GM13976 (cell line): ENCODE results near the gene SMAD7.

Experiments
- DNase-seq: peaks from one replicate; pipeline ENCODE4 v3.0.0; 2012; ENCODE audit warnings: low spot score
- CTCF ChIP-seq: IDR thresholded peaks from 2 replicates; pipeline ENCODE4 v1.5.1; 2012; ENCODE audit warnings: borderline replicate concordance, mild to moderate bottlenecking; ENCODE audit not compliant: insufficient read depth; ENCODE audit errors: extremely low read depth, missing control alignments, control extremely low read depth
- in situ Hi-C: fragments of 300-500 bp; cut with MboI; formaldehyde crosslinking; loops from one replicate; pipeline ENCODE4 v1.12.0; 2022; ENCODE audit warnings: low sequenced_read_pairs, mixed read lengths, inconsistent platforms; ENCODE audit not compliant: unreplicated experiment

The SMAD7 gene

GRCh38 chr18:48880931-48881330 is 69.8 kb downstream of the SMAD7 start:
- DNase-seq = no peak
- in situ Hi-C loops = loop anchor here (25.0 kb wide), 1 partner anchor 106 kb away; no protein-coding TSS in a partner anchor
- no peak for TF ChIP-seq CTCF

DNA sequence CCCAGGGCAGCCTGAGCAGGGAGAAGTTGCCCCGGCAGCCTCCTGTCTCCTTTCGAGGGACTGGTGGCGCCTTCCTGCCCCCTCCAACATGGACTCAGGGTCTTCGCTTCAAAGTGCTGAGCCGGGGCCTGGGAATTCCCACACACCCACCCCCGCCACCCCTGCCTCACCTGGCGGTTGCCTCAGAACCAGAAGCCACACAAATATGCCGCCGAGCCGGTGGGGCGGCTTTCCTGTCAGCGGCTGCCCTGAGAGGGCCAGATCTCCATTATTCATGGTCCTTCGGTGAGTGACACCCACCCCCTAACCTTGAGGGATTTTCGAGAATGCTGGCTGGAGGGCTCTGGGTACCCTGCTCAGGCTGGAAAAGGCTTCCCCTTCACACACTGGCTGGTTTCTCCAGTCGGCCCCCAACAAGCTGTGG is 71.7 kb downstream of the SMAD7 start:
- no peak for DNase-seq
- TF ChIP-seq CTCF = no peak
- in situ Hi-C loops = loop anchor here (25.0 kb wide), 1 partner anchor 108 kb away; no protein-coding TSS in a partner anchor

DNA sequence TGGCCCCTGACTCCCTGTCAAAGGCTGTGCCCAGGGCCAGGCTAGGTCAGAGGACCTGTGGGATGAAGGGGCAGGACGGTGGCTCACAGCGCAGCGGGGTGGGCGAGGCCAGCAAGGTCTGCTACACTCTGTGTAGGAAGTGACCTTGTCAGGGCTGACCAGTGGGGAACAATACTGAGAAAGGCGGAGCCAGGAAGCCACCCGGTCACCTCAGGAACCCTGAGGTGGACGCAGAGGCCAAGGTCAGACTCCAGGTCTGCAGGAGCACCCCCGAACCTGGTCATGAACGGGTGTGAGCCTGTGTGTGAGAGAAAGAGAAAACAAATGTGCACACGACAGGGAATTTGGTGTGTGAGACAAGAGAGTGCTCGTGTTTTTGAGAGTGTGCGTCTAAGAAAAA is 72.3 kb downstream of the SMAD7 start:
- in situ Hi-C loops = loop anchor here (25.0 kb wide), 1 partner anchor 109 kb away; no protein-coding TSS in a partner anchor
- no peak for TF ChIP-seq CTCF
- no peak for DNase-seq

DNA sequence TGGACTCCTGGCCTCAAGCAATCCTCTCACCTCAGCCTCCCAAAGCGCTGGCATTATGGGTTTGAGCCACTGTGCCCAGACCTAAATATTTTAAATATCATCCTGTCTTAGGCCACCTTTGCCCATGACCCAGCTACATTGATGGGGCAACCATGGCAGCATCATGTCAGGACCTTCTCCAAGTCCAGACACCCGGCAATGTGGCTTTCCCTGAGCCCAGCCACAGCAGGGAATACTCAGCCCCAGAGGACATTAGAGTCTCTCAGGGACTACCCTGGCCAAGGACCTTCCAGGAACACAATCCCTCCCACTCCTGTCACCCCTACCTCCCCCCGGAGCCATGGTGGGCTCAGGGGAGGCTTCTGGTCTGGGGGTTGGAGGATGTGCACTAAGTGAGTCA is 72.8 kb downstream of the SMAD7 start:
- no peak for TF ChIP-seq CTCF
- in situ Hi-C loops = loop anchor here (25.0 kb wide), 1 partner anchor 109 kb away; no protein-coding TSS in a partner anchor
- DNase-seq = no peak

- TF ChIP-seq CTCF = no peak
- in situ Hi-C loops = loop anchor here (25.0 kb wide), 1 partner anchor 111 kb away; no protein-coding TSS in a partner anchor
- no peak for DNase-seq
These were observed 74.2 kb downstream of the SMAD7 start for GRCh38 chr18:48876590-48876989.

DNA sequence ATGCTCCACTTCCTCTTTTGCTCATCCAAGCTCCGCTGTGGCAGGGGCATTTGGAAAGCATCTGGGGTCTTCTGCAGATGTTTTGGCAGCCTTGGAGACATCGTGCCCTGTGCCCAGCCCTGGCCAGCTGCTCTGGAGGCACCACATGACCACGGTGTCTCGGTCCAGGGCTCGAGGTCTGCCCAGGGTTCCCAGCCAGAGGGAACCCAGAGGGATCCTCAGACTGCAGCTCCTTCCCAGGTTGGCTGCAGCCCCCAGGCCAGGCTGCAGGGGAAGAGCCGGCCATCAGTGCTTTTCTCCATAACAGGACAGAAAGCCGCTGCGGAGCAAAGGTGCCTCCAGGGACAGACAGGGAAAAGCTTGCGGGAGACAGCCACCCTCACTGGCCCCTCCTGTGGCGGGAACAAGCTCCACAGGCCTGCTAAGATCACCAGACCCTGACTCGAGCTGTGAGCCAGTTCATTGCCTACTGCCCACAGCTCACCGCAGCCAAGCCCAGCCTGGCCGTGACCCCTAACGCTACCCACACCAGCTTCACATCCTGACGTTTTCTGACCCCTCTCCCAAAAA is 74.7 kb downstream of the SMAD7 start:
- in situ Hi-C loops = loop anchor here (25.0 kb wide), 1 partner anchor 111 kb away; no protein-coding TSS in a partner anchor
- no peak for TF ChIP-seq CTCF
- no peak for DNase-seq

GRCh38 chr18:48875314-48875941 is 75.3 kb downstream of the SMAD7 start:
- in situ Hi-C loops = loop anchor here (25.0 kb wide), 1 partner anchor 112 kb away; no protein-coding TSS in a partner anchor
- no peak for TF ChIP-seq CTCF
- no peak for DNase-seq
